Chondrocyte (in vitro differentiated cells): ENCODE measurements around the gene SLC30A3. TPM values are rescaled to one million over a fixed set of nuclear protein-coding genes. Genes with fewer than 3 reads are reported as not detected.
A peak's percentile ranks its signal among the peaks of the same experiment; 100 is the strongest.

ENCODE experiments used
- DNase-seq: peaks from one replicate; pipeline ENCODE4 v3.0.0; 2021; ENCODE audit warnings: mixed read lengths, low spot score
- H3K27ac Mint-ChIP-seq: one replicate; pipeline ENCODE4 v1.8.0; 2021; ENCODE audit warnings: mild to moderate bottlenecking, moderate library complexity, mixed read lengths; ENCODE audit not compliant: unreplicated experiment
- H3K27me3 Mint-ChIP-seq: 2 replicates; pipeline ENCODE4 v1.8.0; 2021; ENCODE audit warnings: low read depth, mixed read lengths
- H3K36me3 Mint-ChIP-seq: 2 replicates; pipeline ENCODE4 v1.8.0; 2021; ENCODE audit warnings: low read depth, mixed read lengths
- H3K4me1 Mint-ChIP-seq: 2 replicates; pipeline ENCODE4 v1.8.0; 2021; ENCODE audit warnings: low read depth, mild to moderate bottlenecking, mixed read lengths
- H3K4me3 Mint-ChIP-seq: one replicate; pipeline ENCODE4 v1.8.0; 2021; ENCODE audit warnings: mild to moderate bottlenecking, moderate library complexity, mixed read lengths; ENCODE audit not compliant: unreplicated experiment
- H3K9me3 Mint-ChIP-seq: 2 replicates; pipeline ENCODE4 v1.8.0; 2021; ENCODE audit warnings: low read depth, mixed read lengths
- CTCF ChIP-seq: fragments of 200-600 bp; sonication (generic); IDR thresholded peaks from 2 replicates; pipeline ENCODE4 v1.5.0; 2021; ENCODE audit warnings: antibody characterized with exemption, mild to moderate bottlenecking, moderate library complexity
- total RNA-seq: library from RNA; stranded (reverse); gene quantifications from 3 replicates; pipeline ENCODE4 v1.2.1, GENCODE V29; 2021

Gene SLC30A3
- total RNA-seq, 1 donor from 2014 or later, result 0.17 TPM

GRCh38 chr2:27249891-27250651, 12.8 kb downstream of the SLC30A3 start:
- Mint-ChIP-seq H3K27me3 (no peaks in the 10 kb centered on the region), H3K9me3 (no peaks in the 10 kb centered on the region), H3K4me1 (peaks cover 25% of the 10 kb centered on the region), H3K27ac (no peak overlapping the region), H3K4me3 (no peak overlapping the region), H3K36me3 (no peaks in the 10 kb centered on the region)
- peak; percentile 91 for DNase-seq
- peak; percentile 79 for TF ChIP-seq CTCF

GRCh38 chr2:27249159-27249890, 13.5 kb downstream of the SLC30A3 start:
- H3K27ac Mint-ChIP-seq, result peak overlapping the region; percentile 37
- no peaks in the 10 kb centered on the region for H3K27me3 Mint-ChIP-seq
- no peak for TF ChIP-seq CTCF
- DNase-seq, result no peak
- H3K9me3 Mint-ChIP-seq, result no peaks in the 10 kb centered on the region
- H3K36me3 Mint-ChIP-seq, result peaks cover 1% of the 10 kb centered on the region
- no peak overlapping the region for H3K4me3 Mint-ChIP-seq
- H3K4me1 Mint-ChIP-seq, result peaks cover 17% of the 10 kb centered on the region

- Mint-ChIP-seq H3K4me1 (peaks cover 17% of the 10 kb centered on the region), H3K27me3 (no peaks in the 10 kb centered on the region), H3K27ac (no peak overlapping the region), H3K36me3 (peaks cover 14% of the 10 kb centered on the region), H3K9me3 (no peaks in the 10 kb centered on the region), H3K4me3 (no peak overlapping the region)
- no peak for TF ChIP-seq CTCF
- DNase-seq, result no peak
Observed at GRCh38 chr2:27247893-27248292, 15.0 kb downstream of the SLC30A3 start.

- Mint-ChIP-seq H3K27me3 (no peaks in the 10 kb centered on the region), H3K9me3 (no peaks in the 10 kb centered on the region), H3K27ac (no peak overlapping the region), H3K4me3 (no peak overlapping the region), H3K4me1 (peaks cover 17% of the 10 kb centered on the region), H3K36me3 (peaks cover 32% of the 10 kb centered on the region)
- TF ChIP-seq CTCF, result no peak
- no peak for DNase-seq
Observed at GRCh38 chr2:27245626-27246025, 17.2 kb downstream of the SLC30A3 start.

GRCh38 chr2:27245116-27245515, 17.7 kb downstream of the SLC30A3 start:
- H3K9me3 Mint-ChIP-seq, result no peaks in the 10 kb centered on the region
- no peak for TF ChIP-seq CTCF
- H3K27me3 Mint-ChIP-seq, result no peaks in the 10 kb centered on the region
- no peak overlapping the region for H3K27ac Mint-ChIP-seq
- H3K4me1 Mint-ChIP-seq, result peaks cover 17% of the 10 kb centered on the region
- H3K36me3 Mint-ChIP-seq, result peaks cover 37% of the 10 kb centered on the region
- DNase-seq, result no peak
- H3K4me3 Mint-ChIP-seq, result no peak overlapping the region
